Ascending aorta (tissue), 2 donors: ENCODE data around the gene TNRC18. TPM values are rescaled to one million over a fixed set of nuclear protein-coding genes. Genes with fewer than 3 reads are reported as not detected.
A peak's percentile ranks its signal among the peaks of the same experiment; 100 is the strongest.

Experiments
- DNase-seq, 2 donors: peaks; one replicate each; pipeline ENCODE4 v3.0.0-alpha.2; 2019; ENCODE audit warnings: low spot score in 2 of 2
- H3K27ac ChIP-seq, 2 donors: fragments of 200-600 bp; sonication (generic); one replicate each; pipeline ENCODE4 v1.5.1; 2016 to 2017; ENCODE audit warnings: mild to moderate bottlenecking in 1 of 2
- H3K27me3 ChIP-seq: fragments of 200-600 bp; sonication (generic); one replicate; pipeline ENCODE4 v1.5.1; 2017
- H3K36me3 ChIP-seq, 2 donors: fragments of 200-600 bp; sonication (generic); one replicate each; pipeline ENCODE4 v1.5.1; 2016
- H3K4me1 ChIP-seq, 2 donors: fragments of 200-600 bp; sonication (generic); one replicate each; pipeline ENCODE4 v1.5.1; 2016 to 2017; ENCODE audit warnings: mild to moderate bottlenecking in 1 of 2
- H3K4me3 ChIP-seq, 2 donors: fragments of 200-600 bp; sonication (generic); one replicate each; pipeline ENCODE4 v1.5.1; 2016 to 2017; ENCODE audit warnings: mild to moderate bottlenecking in 1 of 2
- H3K9me3 ChIP-seq, 2 donors: fragments of 200-600 bp; sonication (generic); one replicate each; pipeline ENCODE4 v1.5.1; 2016
- intact Hi-C: fragments of 100-400 bp; cut with DNase I; formaldehyde crosslinking; loops from one replicate; pipeline ENCODE4 v1.15.1; 2023
- total RNA-seq: library from RNA; depleted of rRNA; stranded (reverse); fragments of >200 nt; gene quantifications from one replicate; pipeline ENCODE4 v1.1.0, GENCODE V29; 2016
- TF ChIP-seq, protein P1 (sequence below), 3 experiments: fragments of 200-600 bp in 2 of 3; fragments of 450-650 bp in 1 of 3; sonication (generic) in 2 of 3; IDR thresholded peaks; one replicate each; pipeline ENCODE4 v1.5.1; 2016 to 2019; ENCODE audit warnings: antibody characterized with exemption in 3 of 3, mild to moderate bottlenecking in 1 of 3, moderate library complexity in 1 of 3

The TNRC18 gene
- total RNA-seq, 1 donor from 2014 or later, result 240 TPM

DNA sequence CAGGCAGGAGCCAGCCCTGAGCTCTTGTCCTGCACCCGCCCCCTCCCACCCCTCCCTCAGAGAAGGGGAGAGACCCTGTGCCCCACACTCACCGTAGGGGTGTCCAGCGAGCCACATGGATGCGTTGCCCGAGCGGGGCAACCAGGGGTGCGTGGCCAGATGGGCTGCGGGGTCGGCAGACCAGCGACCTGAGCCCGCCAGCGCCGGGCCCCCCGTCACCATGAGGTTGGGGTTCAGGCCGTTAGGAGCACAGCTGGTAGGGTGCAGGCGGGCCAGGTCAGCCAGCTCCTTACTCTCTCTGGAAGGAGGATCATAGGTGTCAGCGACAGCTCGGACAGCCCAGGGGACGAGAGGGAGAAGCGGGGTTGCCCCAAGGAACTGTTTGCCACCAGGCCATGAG lies 46.4 kb downstream of the TNRC18 start:
- Histone ChIP-seq H3K9me3 (no peaks in the 10 kb centered on the region), H3K36me3 (peaks cover 55 to 56% of the 10 kb centered on the region in 2 donors), H3K4me3 (no peak overlapping the region), H3K4me1 (peaks cover 9 to 38% of the 10 kb centered on the region in 2 donors), H3K27ac (no peak overlapping the region), H3K27me3 (no peaks in the 10 kb centered on the region)
- no peak for DNase-seq
- TF ChIP-seq, protein P1, sequence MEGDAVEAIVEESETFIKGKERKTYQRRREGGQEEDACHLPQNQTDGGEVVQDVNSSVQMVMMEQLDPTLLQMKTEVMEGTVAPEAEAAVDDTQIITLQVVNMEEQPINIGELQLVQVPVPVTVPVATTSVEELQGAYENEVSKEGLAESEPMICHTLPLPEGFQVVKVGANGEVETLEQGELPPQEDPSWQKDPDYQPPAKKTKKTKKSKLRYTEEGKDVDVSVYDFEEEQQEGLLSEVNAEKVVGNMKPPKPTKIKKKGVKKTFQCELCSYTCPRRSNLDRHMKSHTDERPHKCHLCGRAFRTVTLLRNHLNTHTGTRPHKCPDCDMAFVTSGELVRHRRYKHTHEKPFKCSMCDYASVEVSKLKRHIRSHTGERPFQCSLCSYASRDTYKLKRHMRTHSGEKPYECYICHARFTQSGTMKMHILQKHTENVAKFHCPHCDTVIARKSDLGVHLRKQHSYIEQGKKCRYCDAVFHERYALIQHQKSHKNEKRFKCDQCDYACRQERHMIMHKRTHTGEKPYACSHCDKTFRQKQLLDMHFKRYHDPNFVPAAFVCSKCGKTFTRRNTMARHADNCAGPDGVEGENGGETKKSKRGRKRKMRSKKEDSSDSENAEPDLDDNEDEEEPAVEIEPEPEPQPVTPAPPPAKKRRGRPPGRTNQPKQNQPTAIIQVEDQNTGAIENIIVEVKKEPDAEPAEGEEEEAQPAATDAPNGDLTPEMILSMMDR (IDR thresholded peaks at IDR 0.05), result no peak
- intact Hi-C loops, result no loop called here

DNA sequence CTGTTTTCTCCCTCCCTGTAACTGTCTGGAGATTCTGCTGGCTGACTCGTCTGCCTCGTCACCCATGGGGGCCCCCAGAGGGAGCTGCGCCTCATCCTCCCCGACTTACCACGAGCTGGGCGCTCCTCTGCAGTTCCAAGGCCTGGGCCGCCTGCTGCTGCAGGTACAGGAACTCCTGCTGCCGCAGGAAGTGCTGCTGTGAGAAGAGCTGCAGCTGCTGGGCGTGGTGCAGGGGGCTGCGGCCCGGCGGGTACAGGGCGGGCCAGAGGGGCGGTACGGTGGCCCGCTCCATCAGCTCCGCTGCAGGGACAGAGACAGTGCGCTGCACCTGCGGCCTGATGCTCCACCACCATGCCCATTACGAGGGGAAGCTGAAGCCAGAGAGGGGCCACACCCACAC lies 47.7 kb downstream of the TNRC18 start:
- Histone ChIP-seq H3K36me3 (peaks cover 66 to 67% of the 10 kb centered on the region in 2 donors), H3K4me3 (no peak overlapping the region), H3K9me3 (no peaks in the 10 kb centered on the region), H3K27ac (no peak overlapping the region), H3K4me1 (peaks cover 4 to 26% of the 10 kb centered on the region in 2 donors), H3K27me3 (no peaks in the 10 kb centered on the region)
- TF ChIP-seq, protein P1 (IDR thresholded peaks at IDR 0.05), result no peak
- intact Hi-C loops, result no loop called here
- no peak for DNase-seq

DNA sequence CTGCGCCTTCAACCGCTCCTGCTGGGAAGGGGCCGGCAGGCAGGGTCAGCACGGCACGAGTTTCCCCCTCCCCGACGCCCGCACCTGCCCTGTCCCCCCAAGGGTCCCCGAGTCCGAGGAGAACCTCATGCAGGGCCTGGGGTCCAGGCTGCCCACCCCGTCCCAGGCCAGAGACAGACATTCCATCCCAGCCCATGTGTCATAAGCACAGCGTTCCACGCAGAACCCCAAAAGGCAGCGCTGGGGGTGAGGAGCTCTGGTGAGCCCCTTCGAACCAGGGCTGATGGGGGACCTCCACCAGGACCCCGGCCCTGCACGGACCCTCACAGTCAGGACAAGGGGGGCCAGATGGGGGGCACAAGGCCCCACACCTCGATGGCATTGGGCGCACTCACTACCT lies 49.2 kb downstream of the TNRC18 start:
- intact Hi-C loops, result no loop called here
- Histone ChIP-seq H3K4me1 (peaks cover 0 to 13% of the 10 kb centered on the region in 2 donors), H3K36me3 (peaks cover 78 to 81% of the 10 kb centered on the region in 2 donors), H3K9me3 (no peaks in the 10 kb centered on the region), H3K4me3 (no peak overlapping the region), H3K27ac (no peak overlapping the region), H3K27me3 (no peaks in the 10 kb centered on the region)
- no peak for DNase-seq
- TF ChIP-seq, protein P1 (IDR thresholded peaks at IDR 0.05), result no peak

DNA sequence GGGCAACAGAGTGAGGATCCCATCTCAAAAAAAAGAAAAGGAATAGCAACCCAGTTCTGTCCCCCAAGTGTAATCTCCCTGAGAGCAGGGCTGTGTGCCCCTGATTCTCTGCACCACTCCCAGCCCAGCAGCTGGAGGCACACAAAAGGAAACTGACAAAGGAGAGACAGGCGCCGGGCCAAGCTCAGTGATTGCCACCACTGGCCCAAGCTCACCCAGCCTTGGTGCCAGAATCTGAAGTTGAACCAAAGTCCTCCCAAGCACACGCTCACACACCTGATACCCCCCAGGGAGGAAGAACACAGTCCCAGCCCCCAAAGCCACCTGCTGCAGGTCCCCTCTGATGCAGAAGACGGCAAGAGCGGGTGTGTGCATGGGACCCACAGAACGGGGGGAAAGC lies 50.3 kb downstream of the TNRC18 start:
- intact Hi-C loops, result no loop called here
- Histone ChIP-seq H3K9me3 (no peaks in the 10 kb centered on the region), H3K27me3 (no peaks in the 10 kb centered on the region), H3K36me3 (peaks cover 81 to 85% of the 10 kb centered on the region in 2 donors), H3K27ac (no peak overlapping the region), H3K4me1 (peaks cover 0 to 6% of the 10 kb centered on the region in 2 donors), H3K4me3 (no peak overlapping the region)
- TF ChIP-seq, protein P1 (IDR thresholded peaks at IDR 0.05), result no peak
- no peak for DNase-seq

DNA sequence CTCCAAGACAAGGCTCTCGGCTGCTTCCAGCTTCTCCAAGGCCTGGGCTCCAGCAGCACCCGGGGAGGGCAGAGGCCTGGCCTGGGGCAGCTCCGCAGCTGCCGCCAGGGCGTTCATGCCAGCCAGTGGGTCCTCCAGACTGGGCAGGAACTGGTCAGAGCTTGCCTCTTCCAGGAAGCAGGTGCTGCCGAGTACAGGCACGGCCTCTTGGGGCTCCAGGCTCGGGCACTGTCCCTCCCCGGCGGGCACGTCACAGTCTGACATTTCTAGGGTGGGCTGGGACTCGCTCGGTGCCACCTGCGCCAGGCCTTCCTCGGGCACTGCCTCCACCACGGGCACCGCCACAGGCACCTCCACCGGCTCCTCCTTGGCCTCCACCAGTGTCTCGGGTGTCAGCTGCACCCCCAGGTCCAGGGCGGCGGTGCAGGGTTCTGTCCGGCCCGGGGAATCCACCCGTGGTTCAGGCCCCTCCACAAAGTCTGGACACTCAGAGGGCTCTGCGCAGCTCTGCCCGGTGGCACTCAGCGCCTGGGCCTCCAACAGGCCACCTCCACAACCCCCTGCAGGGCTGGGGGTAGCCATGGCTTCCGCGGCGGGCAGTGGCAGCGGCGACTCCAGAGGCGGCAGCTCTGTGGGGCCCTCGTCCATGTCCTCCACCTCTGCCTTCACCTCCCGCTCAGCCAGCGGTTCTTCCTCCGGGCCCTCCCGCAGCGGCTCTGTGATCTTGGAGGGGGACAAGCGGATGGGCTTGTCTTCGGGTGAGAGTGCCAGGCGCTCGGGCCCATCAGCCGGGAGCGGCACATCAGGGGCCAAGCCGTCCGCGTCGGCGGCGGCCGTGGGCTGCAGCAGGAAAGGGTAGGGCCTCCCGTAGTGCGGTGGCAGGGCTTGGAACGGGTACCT lies 52.9 kb downstream of the TNRC18 start:
- Histone ChIP-seq H3K9me3 (no peaks in the 10 kb centered on the region), H3K27ac (peak overlapping the region in 1 of 2 donors; percentile 35), H3K4me3 (no peak overlapping the region), H3K27me3 (no peaks in the 10 kb centered on the region), H3K36me3 (peaks cover 62 to 63% of the 10 kb centered on the region in 2 donors), H3K4me1 (peaks cover 0 to 7% of the 10 kb centered on the region in 2 donors)
- TF ChIP-seq, protein P1 (IDR thresholded peaks at IDR 0.05), result no peak
- intact Hi-C loops, result no loop called here
- no peak for DNase-seq
